HepG2 (cell line): ENCODE data around the gene SMIM44. TPM values are rescaled to one million over a fixed set of nuclear protein-coding genes. Genes with fewer than 3 reads are reported as not detected.
A peak's percentile ranks its signal among the peaks of the same experiment; 100 is the strongest.

ENCODE experiments used
- DNMT1 ChIP-seq: sonication (generic); formaldehyde crosslinking; IDR thresholded peaks from 2 replicates; pipeline ENCODE4 v1.5.1; 2020; ENCODE audit warnings: mild to moderate bottlenecking, missing genetic modification reagents
- EEA1 ChIP-seq: sonication (generic); formaldehyde crosslinking; IDR thresholded peaks from 2 replicates; pipeline ENCODE4 v1.5.1; 2020; ENCODE audit warnings: mild to moderate bottlenecking, missing genetic modification reagents, borderline replicate concordance
- FLYWCH1 ChIP-seq: sonication (generic); formaldehyde crosslinking; IDR thresholded peaks from 2 replicates; pipeline ENCODE4 v1.8.1; 2023; ENCODE audit warnings: mild to moderate bottlenecking, missing genetic modification reagents
- GTF2F1 ChIP-seq: fragments of 150-350 bp; IDR thresholded peaks from 2 replicates; pipeline ENCODE4 v1.6.1; 2014; ENCODE audit warnings: low read length
- HDAC1 ChIP-seq: sonication (generic); formaldehyde crosslinking; IDR thresholded peaks from 2 replicates; pipeline ENCODE4 v1.5.1; 2020; ENCODE audit warnings: mild to moderate bottlenecking, missing genetic modification reagents
- NFE2L1 ChIP-seq: sonication (generic); formaldehyde crosslinking; IDR thresholded peaks from 2 replicates; pipeline ENCODE4 v1.4.0; 2020; ENCODE audit warnings: missing genetic modification reagents, mild to moderate bottlenecking, borderline replicate concordance
- NFYC ChIP-seq: IDR thresholded peaks from 2 replicates; pipeline ENCODE4 v1.6.1; 2016; ENCODE audit warnings: missing genetic modification reagents, missing compliant biosample characterization
- POLR2A ChIP-seq, 2 experiments: IDR thresholded peaks; 2 replicates each; pipeline ENCODE4 v1.6.1; 2011; ENCODE audit warnings: low read depth in 2 of 2, low read length in 2 of 2, mild to moderate bottlenecking in 1 of 2, moderate library complexity in 1 of 2; ENCODE audit not compliant: insufficient read depth in 1 of 2
- SP140L ChIP-seq: sonication (generic); formaldehyde crosslinking; IDR thresholded peaks from 2 replicates; pipeline ENCODE4 v1.4.0; 2020; ENCODE audit warnings: missing genetic modification reagents, borderline replicate concordance
- TBX2 ChIP-seq: sonication (generic); formaldehyde crosslinking; IDR thresholded peaks from 2 replicates; pipeline ENCODE4 v1.5.0; 2020; ENCODE audit warnings: missing genetic modification reagents, mild to moderate bottlenecking, borderline replicate concordance
- TOE1 ChIP-seq: sonication (generic); formaldehyde crosslinking; IDR thresholded peaks from 2 replicates; pipeline ENCODE4 v1.4.0; 2020; ENCODE audit warnings: mild to moderate bottlenecking, missing genetic modification reagents
- ZNF253 ChIP-seq: sonication (generic); formaldehyde crosslinking; IDR thresholded peaks from 2 replicates; pipeline ENCODE4 v1.8.0; 2022; ENCODE audit warnings: mild to moderate bottlenecking, missing genetic modification reagents, borderline replicate concordance
- ZNF431 ChIP-seq: sonication (generic); formaldehyde crosslinking; IDR thresholded peaks from 2 replicates; pipeline ENCODE4 v1.9.0; 2022; ENCODE audit warnings: missing genetic modification reagents, low read depth, mild to moderate bottlenecking, borderline replicate concordance
- ZNF891 ChIP-seq: sonication (generic); formaldehyde crosslinking; IDR thresholded peaks from 2 replicates; pipeline ENCODE4 v1.5.0; 2020; ENCODE audit warnings: mild to moderate bottlenecking, missing genetic modification reagents
- ZSCAN9 ChIP-seq: IDR thresholded peaks from 2 replicates; pipeline ENCODE4 v1.6.1; 2016; ENCODE audit warnings: borderline replicate concordance
- polyA plus RNA-seq, 8 experiments: library from polyadenylated mRNA; depleted of rRNA in 3 of 8; stranded (reverse) in 7 of 8; unstranded in 1 of 8; fragments of >200 nt; fragmentation: Illumina TruSeq in 4 of 8; extraction: Trizol in 4 of 8; gene quantifications; 2 replicates each; pipeline versions ENCODE4 v1.2.1 to v1.2.3, GENCODE V29; 2011 to 2016; ENCODE audit warnings: low read depth in 4 of 8, missing spikeins in 1 of 8, mixed read lengths in 1 of 8; ENCODE audit not compliant: insufficient read depth in 1 of 8
- total RNA-seq, 5 experiments: library from RNA; depleted of rRNA; stranded (reverse); fragments of >200 nt; fragmentation: Illumina TruSeq; extraction: Trizol; gene quantifications; 2 replicates each; pipeline ENCODE4 v1.2.3, GENCODE V29; 2016; ENCODE audit warnings: low read depth in 1 of 5
- TF ChIP-seq, protein P1 (sequence below): IDR thresholded peaks from 2 replicates; pipeline ENCODE4 v1.6.1; 2016
- TF ChIP-seq, protein P2 (sequence below): sonication (generic); formaldehyde crosslinking; IDR thresholded peaks from 2 replicates; pipeline ENCODE4 v1.8.0; 2022; ENCODE audit warnings: missing genetic modification reagents, mild to moderate bottlenecking, inconsistent platforms, borderline replicate concordance
- TF ChIP-seq, protein P3 (sequence below): sonication (generic); formaldehyde crosslinking; IDR thresholded peaks from 2 replicates; pipeline ENCODE4 v1.5.0; 2020; ENCODE audit warnings: missing genetic modification reagents
- TF ChIP-seq, protein P4 (sequence below), 2 experiments: fragments of 450-650 bp in 1 of 2; sonication (generic) in 1 of 2; formaldehyde crosslinking; IDR thresholded peaks; 2 replicates each; pipeline versions ENCODE4 v1.5.0 to v1.8.0; 2020 to 2022; ENCODE audit warnings: mild to moderate bottlenecking in 1 of 2, missing genetic modification reagents in 1 of 2
- TF ChIP-seq, protein P5 (sequence below): sonication (generic); formaldehyde crosslinking; conservative IDR thresholded peaks from 2 replicates; pipeline ENCODE4 v1.4.0; 2020; ENCODE audit warnings: mild to moderate bottlenecking, missing genetic modification reagents, moderate library complexity
- TF ChIP-seq, protein P6 (sequence below): IDR thresholded peaks from 2 replicates; pipeline ENCODE4 v1.6.1; 2018; ENCODE audit warnings: missing genetic modification reagents, mild to moderate bottlenecking, missing compliant biosample characterization

SMIM44 gene
- total and polyA plus RNA-seq, 2 of the 13 experiments (the other 11 are each of a cell fraction or from before 2014, with no cell fraction given): not detected

DNA sequence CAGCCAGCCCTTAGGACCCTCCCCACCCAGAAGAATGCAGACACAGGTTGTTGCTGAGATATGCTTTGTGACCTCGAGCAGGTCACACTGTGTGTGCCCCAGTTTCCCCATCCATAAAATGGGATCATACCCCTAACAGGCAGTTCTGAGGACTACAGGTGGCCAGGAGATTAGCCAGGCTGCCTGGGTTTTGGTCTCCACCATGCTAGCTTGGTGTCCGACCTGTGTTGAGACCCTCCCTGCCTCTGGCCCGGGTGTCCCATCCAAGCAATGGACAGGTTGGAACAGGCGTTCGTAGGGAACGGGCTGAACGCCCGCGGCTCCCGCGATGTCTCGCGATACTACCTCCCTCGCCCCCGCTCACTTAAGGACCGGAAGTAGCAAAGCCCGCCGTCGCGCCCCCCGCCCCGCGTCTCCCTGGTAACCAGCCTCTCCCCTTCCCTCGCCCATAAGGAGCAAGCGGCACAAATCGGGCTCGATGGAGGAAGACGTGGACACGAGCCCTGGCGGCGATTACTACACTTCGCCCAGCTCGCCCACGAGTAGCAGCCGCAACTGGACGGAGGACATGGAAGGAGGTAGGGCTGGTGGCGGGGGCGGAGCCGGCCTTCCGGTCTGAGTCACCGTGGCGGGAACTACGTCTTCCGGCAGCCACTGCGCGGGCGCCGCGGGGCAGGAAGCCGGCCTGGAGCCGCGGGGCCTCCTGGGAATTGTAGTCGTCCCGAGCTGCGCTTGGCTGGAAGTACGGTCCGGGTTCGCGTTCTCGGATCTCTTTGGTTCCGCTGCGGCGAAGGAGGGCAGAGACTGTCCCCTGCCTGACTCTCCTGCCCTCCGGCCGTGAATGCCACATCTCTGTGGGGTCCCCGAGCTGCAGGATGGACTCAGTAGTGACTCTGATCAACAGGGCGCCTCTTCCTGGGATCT, 48.3 kb downstream of the SMIM44 start (continued):
- TF ChIP-seq, protein P1, sequence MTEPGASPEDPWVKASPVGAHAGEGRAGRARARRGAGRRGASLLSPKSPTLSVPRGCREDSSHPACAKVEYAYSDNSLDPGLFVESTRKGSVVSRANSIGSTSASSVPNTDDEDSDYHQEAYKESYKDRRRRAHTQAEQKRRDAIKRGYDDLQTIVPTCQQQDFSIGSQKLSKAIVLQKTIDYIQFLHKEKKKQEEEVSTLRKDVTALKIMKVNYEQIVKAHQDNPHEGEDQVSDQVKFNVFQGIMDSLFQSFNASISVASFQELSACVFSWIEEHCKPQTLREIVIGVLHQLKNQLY (CRISPR knock-in tag): no peak
- TF ChIP-seq DNMT1 (no peak), ZNF253 (CRISPR knock-in tag) (no peak), HDAC1 (peak; percentile 71; the same call in 1 of the 2 replicates), EEA1 (CRISPR knock-in tag) (no peak), TOE1 (CRISPR knock-in tag) (no peak), SP140L (no peak), TBX2 (CRISPR knock-in tag) (peak; percentile 59; the same call in 1 of the 2 replicates), ZSCAN9 (no peak; the same call in 1 of the 2 replicates), ZNF891 (CRISPR knock-in tag) (no peak), GTF2F1 (no peak), ZNF431 (no peak), POLR2A (IDR thresholded peaks at IDR 0.05; ENCODE audit: insufficient read depth in 1 of 2, low read depth in 2 of 2, low read length in 2 of 2) (peak; percentile 52 to 58; a peak in 3 of 4 replicates), NFYC (CRISPR knock-in tag) (no peak), FLYWCH1 (no peak), NFE2L1 (CRISPR knock-in tag) (no peak)
- TF ChIP-seq, protein P2, sequence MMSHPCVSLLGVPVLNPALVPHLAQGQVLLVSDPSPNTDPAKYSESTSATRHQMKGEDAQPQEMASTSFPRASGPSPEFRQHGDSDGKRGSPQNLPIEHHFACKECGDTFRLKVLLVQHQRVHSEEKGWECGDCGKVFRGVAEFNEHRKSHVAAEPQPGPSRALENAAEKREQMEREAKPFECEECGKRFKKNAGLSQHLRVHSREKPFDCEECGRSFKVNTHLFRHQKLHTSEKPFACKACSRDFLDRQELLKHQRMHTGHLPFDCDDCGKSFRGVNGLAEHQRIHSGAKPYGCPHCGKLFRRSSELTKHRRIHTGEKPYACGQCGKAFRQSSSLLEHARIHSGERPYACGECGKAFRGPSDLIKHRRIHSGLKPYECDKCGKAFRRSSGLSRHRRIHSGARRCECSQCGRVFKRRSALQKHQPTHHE (CRISPR knock-in tag): no peak
- TF ChIP-seq, protein P3, sequence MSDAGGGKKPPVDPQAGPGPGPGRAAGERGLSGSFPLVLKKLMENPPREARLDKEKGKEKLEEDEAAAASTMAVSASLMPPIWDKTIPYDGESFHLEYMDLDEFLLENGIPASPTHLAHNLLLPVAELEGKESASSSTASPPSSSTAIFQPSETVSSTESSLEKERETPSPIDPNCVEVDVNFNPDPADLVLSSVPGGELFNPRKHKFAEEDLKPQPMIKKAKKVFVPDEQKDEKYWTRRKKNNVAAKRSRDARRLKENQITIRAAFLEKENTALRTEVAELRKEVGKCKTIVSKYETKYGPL (CRISPR knock-in tag): no peak
- TF ChIP-seq, protein P4, sequence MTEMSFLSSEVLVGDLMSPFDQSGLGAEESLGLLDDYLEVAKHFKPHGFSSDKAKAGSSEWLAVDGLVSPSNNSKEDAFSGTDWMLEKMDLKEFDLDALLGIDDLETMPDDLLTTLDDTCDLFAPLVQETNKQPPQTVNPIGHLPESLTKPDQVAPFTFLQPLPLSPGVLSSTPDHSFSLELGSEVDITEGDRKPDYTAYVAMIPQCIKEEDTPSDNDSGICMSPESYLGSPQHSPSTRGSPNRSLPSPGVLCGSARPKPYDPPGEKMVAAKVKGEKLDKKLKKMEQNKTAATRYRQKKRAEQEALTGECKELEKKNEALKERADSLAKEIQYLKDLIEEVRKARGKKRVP (CRISPR knock-in tag; IDR thresholded peaks at IDR 0.05): no peak
- TF ChIP-seq, protein P5, sequence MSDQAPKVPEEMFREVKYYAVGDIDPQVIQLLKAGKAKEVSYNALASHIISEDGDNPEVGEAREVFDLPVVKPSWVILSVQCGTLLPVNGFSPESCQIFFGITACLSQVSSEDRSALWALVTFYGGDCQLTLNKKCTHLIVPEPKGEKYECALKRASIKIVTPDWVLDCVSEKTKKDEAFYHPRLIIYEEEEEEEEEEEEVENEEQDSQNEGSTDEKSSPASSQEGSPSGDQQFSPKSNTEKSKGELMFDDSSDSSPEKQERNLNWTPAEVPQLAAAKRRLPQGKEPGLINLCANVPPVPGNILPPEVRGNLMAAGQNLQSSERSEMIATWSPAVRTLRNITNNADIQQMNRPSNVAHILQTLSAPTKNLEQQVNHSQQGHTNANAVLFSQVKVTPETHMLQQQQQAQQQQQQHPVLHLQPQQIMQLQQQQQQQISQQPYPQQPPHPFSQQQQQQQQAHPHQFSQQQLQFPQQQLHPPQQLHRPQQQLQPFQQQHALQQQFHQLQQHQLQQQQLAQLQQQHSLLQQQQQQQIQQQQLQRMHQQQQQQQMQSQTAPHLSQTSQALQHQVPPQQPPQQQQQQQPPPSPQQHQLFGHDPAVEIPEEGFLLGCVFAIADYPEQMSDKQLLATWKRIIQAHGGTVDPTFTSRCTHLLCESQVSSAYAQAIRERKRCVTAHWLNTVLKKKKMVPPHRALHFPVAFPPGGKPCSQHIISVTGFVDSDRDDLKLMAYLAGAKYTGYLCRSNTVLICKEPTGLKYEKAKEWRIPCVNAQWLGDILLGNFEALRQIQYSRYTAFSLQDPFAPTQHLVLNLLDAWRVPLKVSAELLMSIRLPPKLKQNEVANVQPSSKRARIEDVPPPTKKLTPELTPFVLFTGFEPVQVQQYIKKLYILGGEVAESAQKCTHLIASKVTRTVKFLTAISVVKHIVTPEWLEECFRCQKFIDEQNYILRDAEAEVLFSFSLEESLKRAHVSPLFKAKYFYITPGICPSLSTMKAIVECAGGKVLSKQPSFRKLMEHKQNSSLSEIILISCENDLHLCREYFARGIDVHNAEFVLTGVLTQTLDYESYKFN (CRISPR knock-in tag): no peak
- TF ChIP-seq, protein P6, sequence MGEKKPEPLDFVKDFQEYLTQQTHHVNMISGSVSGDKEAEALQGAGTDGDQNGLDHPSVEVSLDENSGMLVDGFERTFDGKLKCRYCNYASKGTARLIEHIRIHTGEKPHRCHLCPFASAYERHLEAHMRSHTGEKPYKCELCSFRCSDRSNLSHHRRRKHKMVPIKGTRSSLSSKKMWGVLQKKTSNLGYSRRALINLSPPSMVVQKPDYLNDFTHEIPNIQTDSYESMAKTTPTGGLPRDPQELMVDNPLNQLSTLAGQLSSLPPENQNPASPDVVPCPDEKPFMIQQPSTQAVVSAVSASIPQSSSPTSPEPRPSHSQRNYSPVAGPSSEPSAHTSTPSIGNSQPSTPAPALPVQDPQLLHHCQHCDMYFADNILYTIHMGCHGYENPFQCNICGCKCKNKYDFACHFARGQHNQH: peak; percentile 42; the same call in 1 of the 2 replicates
